WTC11 (cell line): ENCODE data around the gene APOF. TPM values are rescaled to one million over a fixed set of nuclear protein-coding genes. Genes with fewer than 3 reads are reported as not detected.

Experiments
- ATAC-seq: fragments of 200-7000 bp; cut with Tn5 transposase; 2 replicates; pipeline ENCODE4 v1.10.0; 2021; ENCODE audit warnings: mild to moderate bottlenecking, moderate library complexity
- CTCF ChIA-PET: fragments of 300-600 bp; sonication (Branson Sonifier 250); formaldehyde crosslinking; loops from one replicate; lab custom pipeline; 2021; ENCODE audit warnings: antibody characterized with exemption; lab: Charles Lee
- POLR2A ChIA-PET: fragments of 350-600 bp; sonication (Branson Sonifier 250); formaldehyde crosslinking; loops from one replicate; lab custom pipeline; 2021; ENCODE audit warnings: antibody characterized with exemption; lab: Charles Lee
- DNase-seq: peaks from one replicate; pipeline ENCODE4 v3.0.0; 2021; ENCODE audit warnings: low spot score
- H3K27ac Mint-ChIP-seq: 2 replicates; pipeline ENCODE4 v1.8.0; 2021; ENCODE audit warnings: mixed read lengths
- H3K27me3 Mint-ChIP-seq: 2 replicates; pipeline ENCODE4 v1.8.0; 2021; ENCODE audit warnings: low read depth, mild to moderate bottlenecking, moderate library complexity, mixed read lengths
- H3K36me3 Mint-ChIP-seq: 2 replicates; pipeline ENCODE4 v1.8.0; 2021; ENCODE audit warnings: mixed read lengths
- H3K4me1 Mint-ChIP-seq: 2 replicates; pipeline ENCODE4 v1.8.0; 2022; ENCODE audit warnings: mixed read lengths
- H3K4me3 Mint-ChIP-seq: 2 replicates; pipeline ENCODE4 v1.8.0; 2021; ENCODE audit warnings: mild to moderate bottlenecking, moderate library complexity, mixed read lengths
- H3K9me3 Mint-ChIP-seq: 2 replicates; pipeline ENCODE4 v1.8.0; 2021; ENCODE audit warnings: mixed read lengths
- ARID4B ChIP-seq: sonication (generic); formaldehyde crosslinking; IDR thresholded peaks from 2 replicates; pipeline ENCODE4 v1.8.0; 2023; ENCODE audit warnings: missing genetic modification reagents, mild to moderate bottlenecking, borderline replicate concordance
- ATF1 ChIP-seq: sonication (generic); formaldehyde crosslinking; IDR thresholded peaks from 2 replicates; pipeline ENCODE4 v1.8.1; 2023; ENCODE audit warnings: mild to moderate bottlenecking, moderate library complexity, missing genetic modification reagents
- CBFB ChIP-seq: sonication (generic); formaldehyde crosslinking; IDR thresholded peaks from 2 replicates; pipeline ENCODE4 v1.8.1; 2022; ENCODE audit warnings: mild to moderate bottlenecking, low read depth, missing genetic modification reagents
- CTCF ChIP-seq: fragments of 200-600 bp; IDR thresholded peaks from 2 replicates; pipeline ENCODE4 v1.8.0; 2022; ENCODE audit warnings: antibody characterized with exemption
- E2F5 ChIP-seq: sonication (generic); formaldehyde crosslinking; IDR thresholded peaks from 2 replicates; pipeline ENCODE4 v1.8.1; 2022; ENCODE audit warnings: mild to moderate bottlenecking, moderate library complexity, missing genetic modification reagents
- ELF4 ChIP-seq: sonication (generic); formaldehyde crosslinking; IDR thresholded peaks from 2 replicates; pipeline ENCODE4 v1.8.1; 2022; ENCODE audit warnings: low read depth, mild to moderate bottlenecking, moderate library complexity, missing genetic modification reagents
- FOXK1 ChIP-seq: sonication (generic); formaldehyde crosslinking; IDR thresholded peaks from 2 replicates; pipeline ENCODE4 v1.8.0; 2022; ENCODE audit warnings: mild to moderate bottlenecking, moderate library complexity, missing genetic modification reagents
- GTF2I ChIP-seq: fragments of 250-450 bp; sonication (Bioruptor Pico); conservative IDR thresholded peaks from 2 replicates; pipeline ENCODE4 v1.4.0; 2021; ENCODE audit warnings: mild to moderate bottlenecking
- HMGA2 ChIP-seq: fragments of 250-450 bp; sonication (Bioruptor Pico); IDR thresholded peaks from 2 replicates; pipeline ENCODE4 v1.4.0; 2021; ENCODE audit warnings: mild to moderate bottlenecking, moderate library complexity
- KAT7 ChIP-seq: sonication (generic); formaldehyde crosslinking; IDR thresholded peaks from 2 replicates; pipeline ENCODE4 v1.8.1; 2023; ENCODE audit warnings: missing genetic modification reagents, mild to moderate bottlenecking, borderline replicate concordance
- MXD4 ChIP-seq: fragments of 250-450 bp; sonication (Bioruptor Pico); IDR thresholded peaks from 2 replicates; pipeline ENCODE4 v1.8.0; 2021; ENCODE audit warnings: mild to moderate bottlenecking, moderate library complexity, borderline replicate concordance
- NFYB ChIP-seq: sonication (generic); formaldehyde crosslinking; conservative IDR thresholded peaks from 2 replicates; pipeline ENCODE4 v1.8.0; 2022; ENCODE audit warnings: low read depth, missing genetic modification reagents
- NR3C1 ChIP-seq: sonication (generic); formaldehyde crosslinking; conservative IDR thresholded peaks from 2 replicates; pipeline ENCODE4 v1.8.1; 2023; ENCODE audit warnings: low read depth, mild to moderate bottlenecking, missing genetic modification reagents
- RORB ChIP-seq: fragments of 250-450 bp; sonication (Bioruptor Pico); IDR thresholded peaks from 2 replicates; pipeline ENCODE4 v1.9.0; 2021; ENCODE audit warnings: mild to moderate bottlenecking
- STAT6 ChIP-seq: sonication (generic); formaldehyde crosslinking; conservative IDR thresholded peaks from 2 replicates; pipeline ENCODE4 v1.8.1; 2023; ENCODE audit warnings: mild to moderate bottlenecking, low read depth, missing genetic modification reagents, moderate library complexity
- TCF7 ChIP-seq: sonication (generic); formaldehyde crosslinking; IDR thresholded peaks from 2 replicates; pipeline ENCODE4 v1.8.0; 2022; ENCODE audit warnings: mild to moderate bottlenecking, low read depth, missing genetic modification reagents, moderate library complexity
- TP53 ChIP-seq: sonication (generic); formaldehyde crosslinking; IDR thresholded peaks from 2 replicates; pipeline ENCODE4 v1.8.1; 2023; ENCODE audit warnings: mild to moderate bottlenecking, missing genetic modification reagents
- ZNF138 ChIP-seq: sonication (generic); formaldehyde crosslinking; conservative IDR thresholded peaks from 2 replicates; pipeline ENCODE4 v1.8.1; 2022; ENCODE audit warnings: mild to moderate bottlenecking, moderate library complexity, missing genetic modification reagents
- ZNF263 ChIP-seq: sonication (generic); formaldehyde crosslinking; IDR thresholded peaks from 2 replicates; pipeline ENCODE4 v1.8.1; 2022; ENCODE audit warnings: low read depth, mild to moderate bottlenecking, moderate library complexity, missing genetic modification reagents
- ZNF317 ChIP-seq: sonication (generic); formaldehyde crosslinking; IDR thresholded peaks from 2 replicates; pipeline ENCODE4 v1.8.1; 2023; ENCODE audit warnings: low read depth, mild to moderate bottlenecking, moderate library complexity, missing genetic modification reagents, borderline replicate concordance
- total RNA-seq: library from RNA; stranded (reverse); gene quantifications from 3 replicates; pipeline ENCODE4 v1.2.3, GENCODE V29; 2021

APOF gene
- total RNA-seq, 1 experiment from 2014 or later = not detected

- DNase-seq (no peak), ATAC-seq (no peak)
- H3K27me3 Mint-ChIP-seq = peaks cover 5% of the 10 kb centered on the region; the same call in 1 of the 2 replicates
- ChIA-PET POLR2A (no interaction called here), CTCF (interaction anchor here (1.0 to 1.6 kb wide), 2 partner anchors 12 to 131 kb away, joined by 3 to 4 read pairs; partner anchors contain the start of gene ANKRD52)
- peaks cover 7% of the 10 kb centered on the region for H3K9me3 Mint-ChIP-seq
- H3K4me1 Mint-ChIP-seq = peaks cover 13% of the 10 kb centered on the region
- TF ChIP-seq KAT7 (CRISPR knock-in tag) (no peak), ZNF317 (CRISPR knock-in tag) (no peak), STAT6 (no peak), E2F5 (CRISPR knock-in tag) (no peak), CBFB (CRISPR knock-in tag) (no peak), TP53 (no peak), NFYB (CRISPR knock-in tag) (no peak), RORB (CRISPR knock-in tag) (no peak), CTCF (no peak), GTF2I (CRISPR knock-in tag) (no peak), FOXK1 (CRISPR knock-in tag) (no peak), NR3C1 (CRISPR knock-in tag) (no peak), ATF1 (CRISPR knock-in tag) (no peak), HMGA2 (CRISPR knock-in tag) (no peak)
- H3K36me3 Mint-ChIP-seq = peaks cover 3% of the 10 kb centered on the region; the same call in 1 of the 2 replicates
- H3K4me3 Mint-ChIP-seq = no peak overlapping the region
- H3K27ac Mint-ChIP-seq = no peak overlapping the region
Measured at GRCh38 chr12:56389412-56389811, 26.8 kb upstream of the APOF start.

GRCh38 chr12:56387152-56387736, 24.6 kb upstream of the APOF start:
- CTCF ChIA-PET = interaction anchor here (0.8 to 1.2 kb wide), 2 partner anchors 25 to 77 kb away, joined by 3 read pairs; no protein-coding TSS in a partner anchor
- POLR2A ChIA-PET = interaction anchor here (0.8 kb wide), 1 partner anchor 27 kb away, joined by 3 read pairs; the partner anchor contains the start of gene STAT2
- Mint-ChIP-seq H3K27ac (peak overlapping the region; percentile 51; the same call in 1 of the 2 replicates), H3K4me3 (no peak overlapping the region), H3K9me3 (peaks cover 3% of the 10 kb centered on the region), H3K36me3 (peaks cover 3% of the 10 kb centered on the region; the same call in 1 of the 2 replicates), H3K4me1 (peaks cover 13% of the 10 kb centered on the region), H3K27me3 (peaks cover 5% of the 10 kb centered on the region; the same call in 1 of the 2 replicates)
- DNase-seq = no peak
- no peak for TF ChIP-seq ZNF138 (CRISPR knock-in tag)
- ATAC-seq = peak; percentile 51

- H3K36me3 Mint-ChIP-seq = no peaks in the 10 kb centered on the region
Measured at GRCh38 chr12:56385873-56386272, 23.2 kb upstream of the APOF start.

More at GRCh38 chr12:56385873-56386272, 23.2 kb upstream of the APOF start:
- Mint-ChIP-seq H3K27ac (no peak overlapping the region), H3K4me1 (peaks cover 13% of the 10 kb centered on the region), H3K9me3 (0 out of 2 replicates have a peak, but pooled peaks cover 3% of the 10 kb centered on the region), H3K27me3 (peaks cover 2% of the 10 kb centered on the region), H3K4me3 (no peak overlapping the region)
- CTCF ChIA-PET = interaction anchor here (0.8 to 1.2 kb wide), 2 partner anchors 27 to 188 kb away, joined by 3 read pairs; no protein-coding TSS in a partner anchor
- ATAC-seq (no peak), DNase-seq (no peak)
- TF ChIP-seq GTF2I (CRISPR knock-in tag) (no peak), TCF7 (no peak), MXD4 (CRISPR knock-in tag) (no peak), ZNF263 (no peak), ELF4 (CRISPR knock-in tag) (no peak), ARID4B (no peak)
- POLR2A ChIA-PET = no interaction called here
